Vagina (tissue), 2 donors: ENCODE results near the gene RUNX2. TPM values are rescaled to one million over a fixed set of nuclear protein-coding genes. Genes with fewer than 3 reads are reported as not detected.

Experiments
- DNase-seq, 2 donors: peaks; one replicate each; pipeline ENCODE4 v3.0.0-alpha.2; 2017; ENCODE audit errors: extremely low spot score in 2 of 2
- H3K27ac ChIP-seq: fragments of 200-600 bp; sonication (generic); one replicate; pipeline ENCODE4 v1.5.1; 2019
- H3K27me3 ChIP-seq: fragments of 200-600 bp; sonication (generic); one replicate; pipeline ENCODE4 v1.5.1; 2019
- H3K36me3 ChIP-seq, 2 donors: fragments of 200-600 bp; sonication (generic); one replicate each; pipeline ENCODE4 v1.5.1; 2017 to 2019
- H3K4me1 ChIP-seq: fragments of 200-600 bp; sonication (generic); one replicate; pipeline ENCODE4 v1.5.1; 2019
- H3K4me3 ChIP-seq, 2 donors: fragments of 200-600 bp; sonication (generic); 1 replicate in 1 of 2; 2 replicates in 1 of 2; pipeline ENCODE4 v1.5.1; 2016 to 2019
- H3K9me3 ChIP-seq: fragments of 200-600 bp; sonication (generic); one replicate; pipeline ENCODE4 v1.5.1; 2019
- CTCF ChIP-seq, 3 experiments: fragments of 450-650 bp in 2 of 3; fragments of 200-600 bp in 1 of 3; sonication (generic) in 1 of 3; IDR thresholded peaks; one replicate each; pipeline ENCODE4 v1.5.1; 2017 to 2019; ENCODE audit warnings: antibody characterized with exemption in 3 of 3, mild to moderate bottlenecking in 2 of 3, moderate library complexity in 2 of 3
- POLR2A ChIP-seq, 2 donors: fragments of 450-650 bp; IDR thresholded peaks; one replicate each; pipeline ENCODE4 v1.6.1; 2017; ENCODE audit warnings: antibody characterized with exemption in 2 of 2, mild to moderate bottlenecking in 2 of 2, moderate library complexity in 2 of 2
- POLR2AphosphoS5 ChIP-seq, 2 donors: sonication (generic); formaldehyde crosslinking; IDR thresholded peaks; one replicate each; pipeline ENCODE4 v1.9.0; 2017; ENCODE audit warnings: antibody characterized with exemption in 2 of 2, mild to moderate bottlenecking in 2 of 2, low read depth in 1 of 2; ENCODE audit not compliant: insufficient read depth in 1 of 2
- intact Hi-C: fragments of 100-400 bp; cut with DNase I; formaldehyde crosslinking; loops from one replicate; pipeline ENCODE4 v1.15.1; 2023
- total RNA-seq: library from RNA; depleted of rRNA; stranded (reverse); fragments of >200 nt; gene quantifications from one replicate; pipeline ENCODE4 v1.2.3, GENCODE V29; 2016

Gene RUNX2
- total RNA-seq, 1 donor from 2014 or later = 13.0 TPM

- no peak for TF ChIP-seq POLR2AphosphoS5 (IDR thresholded peaks at IDR 0.05; ENCODE audit: insufficient read depth in 1 of 2, low read depth in 1 of 2)
- TF ChIP-seq POLR2A (IDR thresholded peaks at IDR 0.05) = no peak
- TF ChIP-seq CTCF (IDR thresholded peaks at IDR 0.05) = no peak
- Histone ChIP-seq H3K36me3 (no peaks in the 10 kb centered on the region), H3K9me3 (no peaks in the 10 kb centered on the region), H3K4me1 (peaks cover 25% of the 10 kb centered on the region), H3K4me3 (no peak overlapping the region), H3K27ac (no peak overlapping the region), H3K27me3 (no peaks in the 10 kb centered on the region)
- intact Hi-C loops = no loop called here
- DNase-seq = no peak
Observed at GRCh38 chr6:45416700-45417099, 88.6 kb downstream of the RUNX2 start.

- H3K4me3 ChIP-seq = no peak overlapping the region
- no peak for TF ChIP-seq CTCF (IDR thresholded peaks at IDR 0.05)
- TF ChIP-seq POLR2A (IDR thresholded peaks at IDR 0.05) = no peak
- TF ChIP-seq POLR2AphosphoS5 (IDR thresholded peaks at IDR 0.05; ENCODE audit: insufficient read depth in 1 of 2, low read depth in 1 of 2) = no peak
- H3K27me3 ChIP-seq = no peaks in the 10 kb centered on the region
- H3K4me1 ChIP-seq = peaks cover 25% of the 10 kb centered on the region
- intact Hi-C loops = no loop called here
- no peaks in the 10 kb centered on the region for H3K36me3 ChIP-seq
- H3K27ac ChIP-seq = no peak overlapping the region
- DNase-seq = no peak
- H3K9me3 ChIP-seq = no peaks in the 10 kb centered on the region
Observed at GRCh38 chr6:45417436-45417835, 89.3 kb downstream of the RUNX2 start.

- no peak for TF ChIP-seq CTCF (IDR thresholded peaks at IDR 0.05)
- TF ChIP-seq POLR2AphosphoS5 (IDR thresholded peaks at IDR 0.05; ENCODE audit: insufficient read depth in 1 of 2, low read depth in 1 of 2) = peak in 1 of 2 donors; percentile 20
- Histone ChIP-seq H3K4me1 (peaks cover 43% of the 10 kb centered on the region), H3K9me3 (no peaks in the 10 kb centered on the region), H3K27me3 (no peaks in the 10 kb centered on the region), H3K4me3 (peak overlapping the region; percentile 69 to 75), H3K36me3 (no peaks in the 10 kb centered on the region), H3K27ac (no peak overlapping the region)
- intact Hi-C loops = no loop called here
- no peak for DNase-seq
Observed at GRCh38 chr6:45419571-45420082, 91.5 kb downstream of the RUNX2 start.

- TF ChIP-seq POLR2AphosphoS5 (IDR thresholded peaks at IDR 0.05; ENCODE audit: insufficient read depth in 1 of 2, low read depth in 1 of 2) (no peak), POLR2A (IDR thresholded peaks at IDR 0.05) (no peak), CTCF (IDR thresholded peaks at IDR 0.05) (no peak)
- Histone ChIP-seq H3K9me3 (no peaks in the 10 kb centered on the region), H3K4me1 (peaks cover 43% of the 10 kb centered on the region), H3K27me3 (no peaks in the 10 kb centered on the region), H3K27ac (no peak overlapping the region), H3K36me3 (no peaks in the 10 kb centered on the region), H3K4me3 (peak overlapping the region; percentile 69 to 75)
- DNase-seq = no peak
- intact Hi-C loops = no loop called here
Observed at GRCh38 chr6:45420083-45420908, 92.2 kb downstream of the RUNX2 start.
